CD4-positive, CD25-positive, alpha-beta regulatory T cell (primary cell): ENCODE measurements around the gene SKIC8. TPM values are rescaled to one million over a fixed set of nuclear protein-coding genes. Genes with fewer than 3 reads are reported as not detected.
A peak's percentile ranks its signal among the peaks of the same experiment; 100 is the strongest.

Source experiments
- ATAC-seq, 2 donors: fragments of 150-1000 bp; cut with Tn5 transposase; one replicate each; pipeline ENCODE4 v1.10.0; 2021; ENCODE audit warnings: low read depth in 2 of 2, moderate number of reproducible peaks in 2 of 2, moderate library complexity in 1 of 2
- DNase-seq, 3 donors: peaks; one replicate each; pipeline versions ENCODE4 v3.0.0 to v3.0.0-alpha.2; 2012 to 2022; ENCODE audit warnings: mixed read lengths in 1 of 3
- H3K27ac ChIP-seq: one replicate; pipeline ENCODE4 v1.7.0; 2013; ENCODE audit warnings: mild to moderate bottlenecking, low read length; ENCODE audit not compliant: insufficient read depth, poor library complexity, severe bottlenecking
- H3K27me3 ChIP-seq: one replicate; pipeline ENCODE4 v1.7.0; 2013; ENCODE audit warnings: low read length; ENCODE audit not compliant: control insufficient read depth, insufficient read depth
- H3K36me3 ChIP-seq: one replicate; pipeline ENCODE4 v1.7.0; 2013; ENCODE audit warnings: mild to moderate bottlenecking, low read length, moderate library complexity; ENCODE audit not compliant: control insufficient read depth, insufficient read depth
- H3K4me1 ChIP-seq: 2 replicates; pipeline ENCODE4 v1.7.0; 2013; ENCODE audit warnings: mild to moderate bottlenecking, low read length; ENCODE audit not compliant: insufficient read depth, control insufficient read depth, poor library complexity, severe bottlenecking
- H3K4me3 ChIP-seq: one replicate; pipeline ENCODE4 v1.7.0; 2013; ENCODE audit warnings: low read depth, mild to moderate bottlenecking, low read length, moderate library complexity
- H3K9me3 ChIP-seq, 2 experiments: 1 replicate in 1 of 2; 2 replicates in 1 of 2; pipeline ENCODE4 v1.7.0; 2013; ENCODE audit warnings: low read length in 2 of 2, mild to moderate bottlenecking in 1 of 2, moderate library complexity in 1 of 2; ENCODE audit not compliant: control insufficient read depth in 2 of 2
- H3K27ac Mint-ChIP-seq, 3 donors: one replicate each; pipeline ENCODE4 v1.8.0; 2020 to 2022; ENCODE audit warnings: mild to moderate bottlenecking in 3 of 3, mixed read lengths in 3 of 3, moderate library complexity in 2 of 3
- H3K27me3 Mint-ChIP-seq: one replicate; pipeline ENCODE4 v1.8.0; 2022; ENCODE audit warnings: mild to moderate bottlenecking, mixed read lengths
- H3K36me3 Mint-ChIP-seq: one replicate; pipeline ENCODE4 v1.8.0; 2020; ENCODE audit warnings: mixed read lengths
- H3K4me1 Mint-ChIP-seq, 4 donors: one replicate each; pipeline ENCODE4 v1.8.0; 2020 to 2022; ENCODE audit warnings: mixed read lengths in 4 of 4, mild to moderate bottlenecking in 1 of 4
- H3K4me3 Mint-ChIP-seq, 4 donors: one replicate each; pipeline ENCODE4 v1.8.0; 2020 to 2022; ENCODE audit warnings: mild to moderate bottlenecking in 4 of 4, mixed read lengths in 4 of 4, moderate library complexity in 3 of 4
- H3K9me3 Mint-ChIP-seq, 7 donors: one replicate each; pipeline ENCODE4 v1.8.0; 2020 to 2022; ENCODE audit warnings: mixed read lengths in 7 of 7, mild to moderate bottlenecking in 3 of 7, moderate library complexity in 2 of 7
- polyA plus RNA-seq, 4 donors: library from polyadenylated mRNA; unstranded; fragments of 300-500 nt; fragmentation: Illumina TruSeq; gene quantifications; one replicate each; pipeline ENCODE4 v1.2.3, GENCODE V29; 2021
- total RNA-seq: library from RNA; stranded (reverse); gene quantifications from one replicate; pipeline ENCODE4 v1.2.3, GENCODE V29; 2022

The SKIC8 gene
- total and polyA plus RNA-seq, 5 donors from 2014 or later: 25.0 to 97.4 (median 89.8) TPM

DNA sequence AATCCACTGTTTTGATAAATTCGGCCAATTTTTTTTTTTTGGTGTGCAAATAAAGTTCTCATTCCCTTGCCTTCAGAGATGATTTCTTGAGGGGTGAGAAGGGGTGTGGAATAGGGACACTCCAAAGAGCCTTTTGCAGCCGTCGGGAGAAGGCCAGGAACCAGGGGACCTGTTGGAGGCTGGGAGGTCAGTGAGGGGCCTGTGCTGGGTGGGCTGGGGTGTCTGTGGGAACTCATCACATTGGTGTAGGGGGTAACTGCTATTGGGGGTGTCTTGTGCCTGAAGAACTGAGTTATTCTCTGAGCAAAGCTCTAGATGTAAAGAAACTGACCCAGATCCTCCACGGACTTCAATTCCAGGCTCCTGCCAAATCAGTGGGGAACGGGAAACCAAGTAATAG is 13.5 kb upstream of the SKIC8 start:
- H3K27ac Mint-ChIP-seq: no peak overlapping the region
- H3K9me3 Mint-ChIP-seq: no peaks in the 10 kb centered on the region
- Histone ChIP-seq H3K27me3 (peaks cover 6% of the 10 kb centered on the region), H3K4me1 (no peaks in the 10 kb centered on the region), H3K27ac (no peak overlapping the region), H3K4me3 (no peak overlapping the region), H3K9me3 (no peaks in the 10 kb centered on the region), H3K36me3 (no peaks in the 10 kb centered on the region)
- DNase-seq: no peak
- no peaks in the 10 kb centered on the region for H3K36me3 Mint-ChIP-seq
- H3K27me3 Mint-ChIP-seq: peaks cover 35% of the 10 kb centered on the region
- H3K4me1 Mint-ChIP-seq: no peaks in the 10 kb centered on the region
- no peak overlapping the region for H3K4me3 Mint-ChIP-seq
- ATAC-seq: no peak

- H3K36me3 ChIP-seq: no peaks in the 10 kb centered on the region
- Mint-ChIP-seq H3K27me3 (peaks cover 33% of the 10 kb centered on the region), H3K4me1 (no peaks in the 10 kb centered on the region), H3K36me3 (no peaks in the 10 kb centered on the region), H3K9me3 (no peaks in the 10 kb centered on the region), H3K4me3 (no peak overlapping the region), H3K27ac (no peak overlapping the region)
- ATAC-seq: no peak
- H3K27ac ChIP-seq: no peak overlapping the region
- H3K27me3 ChIP-seq: peaks cover 8% of the 10 kb centered on the region
- no peak for DNase-seq
- H3K4me3 ChIP-seq: no peak overlapping the region
- no peaks in the 10 kb centered on the region for H3K9me3 ChIP-seq
- no peaks in the 10 kb centered on the region for H3K4me1 ChIP-seq
Observed at GRCh38 chr15:78312536-78312935, 13.1 kb upstream of the SKIC8 start.

DNA sequence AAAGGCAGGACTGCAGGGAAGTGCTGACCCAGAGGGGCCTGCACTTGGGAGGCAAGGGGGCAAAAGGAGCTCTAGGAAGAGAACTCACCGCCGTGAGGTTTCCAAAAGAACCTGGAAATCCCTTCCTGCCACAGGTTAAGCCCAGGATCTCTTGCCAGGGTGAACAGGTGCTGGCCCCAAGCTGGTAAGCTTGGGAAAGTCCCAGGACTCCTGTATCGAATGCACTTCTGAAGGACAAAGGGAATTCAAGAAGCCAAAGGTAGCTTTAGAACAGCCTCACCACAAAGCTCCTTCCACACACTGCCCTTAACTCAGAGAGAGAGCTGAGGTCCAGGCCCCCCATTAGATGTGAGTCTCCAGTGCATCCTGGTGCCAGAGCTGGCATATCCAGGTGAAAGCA is 11.9 kb upstream of the SKIC8 start:
- Histone ChIP-seq H3K4me3 (no peak overlapping the region), H3K36me3 (no peaks in the 10 kb centered on the region), H3K4me1 (no peaks in the 10 kb centered on the region), H3K27me3 (peaks cover 8% of the 10 kb centered on the region), H3K9me3 (no peaks in the 10 kb centered on the region), H3K27ac (no peak overlapping the region)
- DNase-seq (no peak), ATAC-seq (no peak)
- no peaks in the 10 kb centered on the region for H3K9me3 Mint-ChIP-seq
- peaks cover 40% of the 10 kb centered on the region for H3K27me3 Mint-ChIP-seq
- H3K27ac Mint-ChIP-seq: no peak overlapping the region
- H3K4me1 Mint-ChIP-seq: no peaks in the 10 kb centered on the region
- H3K36me3 Mint-ChIP-seq: no peaks in the 10 kb centered on the region
- H3K4me3 Mint-ChIP-seq: no peak overlapping the region

GRCh38 chr15:78308422-78309032 is 9.1 kb upstream of the SKIC8 start:
- ATAC-seq: peak in 1 of 2 donors; percentile 48
- no peak overlapping the region for H3K27ac Mint-ChIP-seq
- Histone ChIP-seq H3K27me3 (peaks cover 8% of the 10 kb centered on the region), H3K27ac (no peak overlapping the region), H3K4me3 (no peak overlapping the region), H3K36me3 (no peaks in the 10 kb centered on the region), H3K4me1 (no peaks in the 10 kb centered on the region), H3K9me3 (no peaks in the 10 kb centered on the region)
- H3K4me3 Mint-ChIP-seq: no peak overlapping the region
- H3K9me3 Mint-ChIP-seq: no peaks in the 10 kb centered on the region
- DNase-seq: peak in 2 of 3 donors; percentile 13 to 47
- peaks cover 37% of the 10 kb centered on the region for H3K27me3 Mint-ChIP-seq
- no peaks in the 10 kb centered on the region for H3K4me1 Mint-ChIP-seq
- H3K36me3 Mint-ChIP-seq: no peaks in the 10 kb centered on the region

DNA sequence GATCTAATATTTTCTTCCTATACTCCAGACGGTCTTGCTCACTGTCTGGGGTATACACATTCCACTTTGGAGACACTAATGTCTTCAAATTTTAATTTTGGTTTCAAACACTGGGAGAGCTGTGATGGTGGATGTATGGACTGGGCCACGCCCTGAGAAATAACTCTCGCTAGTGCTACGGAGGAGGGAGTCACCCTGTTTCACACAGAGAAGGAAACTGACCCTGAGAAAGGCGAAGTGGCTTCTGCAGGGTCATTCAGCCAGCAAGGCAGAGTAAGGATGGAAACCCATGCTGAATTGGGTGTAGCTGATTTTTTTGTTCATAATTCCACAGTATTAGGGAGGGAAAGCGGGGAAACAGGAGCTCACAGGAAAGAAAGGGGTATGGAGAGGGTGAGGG is 8.6 kb upstream of the SKIC8 start:
- H3K4me1 ChIP-seq: no peaks in the 10 kb centered on the region
- H3K4me1 Mint-ChIP-seq: no peaks in the 10 kb centered on the region
- H3K27ac Mint-ChIP-seq: no peak overlapping the region
- H3K4me3 ChIP-seq: no peak overlapping the region
- H3K4me3 Mint-ChIP-seq: no peak overlapping the region
- no peak overlapping the region for H3K27ac ChIP-seq
- ATAC-seq (no peak), DNase-seq (no peak)
- no peaks in the 10 kb centered on the region for H3K36me3 ChIP-seq
- no peaks in the 10 kb centered on the region for H3K9me3 ChIP-seq
- H3K27me3 Mint-ChIP-seq: peaks cover 37% of the 10 kb centered on the region
- no peaks in the 10 kb centered on the region for H3K9me3 Mint-ChIP-seq
- H3K36me3 Mint-ChIP-seq: no peaks in the 10 kb centered on the region
- peaks cover 8% of the 10 kb centered on the region for H3K27me3 ChIP-seq

DNA sequence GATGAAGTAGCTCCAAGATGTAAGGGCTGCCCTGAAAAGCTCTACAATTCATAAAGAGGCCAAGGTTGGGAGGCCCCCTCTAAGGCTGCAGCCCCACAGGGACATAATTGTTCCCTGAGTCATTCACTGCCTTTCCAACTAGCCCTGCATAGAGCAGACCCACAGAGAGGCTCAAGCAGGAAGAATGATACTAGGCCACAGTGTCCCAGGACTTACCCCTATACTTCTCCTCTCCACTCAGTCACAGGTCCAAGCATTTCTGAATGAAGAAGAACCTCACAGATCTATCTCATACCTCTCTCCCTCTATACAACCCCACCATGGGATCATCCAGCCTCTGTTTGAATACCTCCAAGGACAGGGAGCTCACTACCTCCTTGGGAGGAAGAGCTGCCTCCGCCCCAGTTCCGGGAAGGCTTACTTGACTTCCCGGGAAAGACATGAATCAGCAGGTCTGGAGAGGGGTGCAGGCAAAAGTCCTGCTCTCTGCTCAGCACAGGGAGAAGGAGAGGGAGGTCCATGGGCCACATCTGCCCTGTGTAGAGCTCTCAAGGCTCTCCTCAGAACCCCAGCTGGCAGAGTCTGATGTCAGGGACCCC is 6.9 kb upstream of the SKIC8 start:
- H3K9me3 ChIP-seq: no peaks in the 10 kb centered on the region
- H3K4me1 ChIP-seq: no peaks in the 10 kb centered on the region
- Mint-ChIP-seq H3K27me3 (peaks cover 37% of the 10 kb centered on the region), H3K27ac (no peak overlapping the region), H3K4me1 (peaks cover 0 to 3% (median 0%) of the 10 kb centered on the region in 4 donors), H3K9me3 (no peaks in the 10 kb centered on the region), H3K36me3 (no peaks in the 10 kb centered on the region), H3K4me3 (no peak overlapping the region)
- no peaks in the 10 kb centered on the region for H3K36me3 ChIP-seq
- H3K27ac ChIP-seq: no peak overlapping the region
- H3K4me3 ChIP-seq: no peak overlapping the region
- no peak for DNase-seq
- H3K27me3 ChIP-seq: peaks cover 8% of the 10 kb centered on the region
- no peak for ATAC-seq

- Mint-ChIP-seq H3K4me3 (no peak overlapping the region), H3K4me1 (peaks cover under 1 to 8% (median 5%) of the 10 kb centered on the region in 4 donors), H3K27ac (no peak overlapping the region), H3K36me3 (no peaks in the 10 kb centered on the region), H3K27me3 (peaks cover 26% of the 10 kb centered on the region), H3K9me3 (no peaks in the 10 kb centered on the region)
- no peak overlapping the region for H3K4me3 ChIP-seq
- no peak overlapping the region for H3K27ac ChIP-seq
- H3K4me1 ChIP-seq: no peaks in the 10 kb centered on the region
- ATAC-seq (no peak), DNase-seq (no peak)
- no peaks in the 10 kb centered on the region for H3K36me3 ChIP-seq
- no peaks in the 10 kb centered on the region for H3K9me3 ChIP-seq
- H3K27me3 ChIP-seq: peaks cover 8% of the 10 kb centered on the region
Observed at GRCh38 chr15:78304216-78305066, 5.0 kb upstream of the SKIC8 start.
